Endothelial cell of umbilical vein (primary cell): ENCODE data around the gene LYRM9. TPM values are rescaled to one million over a fixed set of nuclear protein-coding genes. Genes with fewer than 3 reads are reported as not detected.

Experiments
- BruUV-seq: library from RNA; stranded (reverse); fragments of 400-500 nt; replicated peaks from 2 replicates; lab custom pipeline; 2021; lab: Mats Ljungman, UMichigan
- CTCF ChIA-PET: fragments of 300-600, 350-600 bp; sonication (Branson Sonifier 250); formaldehyde crosslinking; loops from one replicate; lab custom pipeline; 2021; ENCODE audit warnings: antibody characterized with exemption, inconsistent platforms; lab: Charles Lee
- POLR2A ChIA-PET: fragments of 300-600, 350-600 bp; sonication (Branson Sonifier 250); formaldehyde crosslinking; loops from one replicate; lab custom pipeline; 2021; ENCODE audit warnings: antibody characterized with exemption, inconsistent platforms; lab: Charles Lee
- DNase-seq: peaks from one replicate; pipeline ENCODE4 v3.0.0-alpha.2; 2011; ENCODE audit warnings: low read depth, low spot score
- FAIRE-seq: peaks from 2 replicates; lab custom pipeline; 2011; peaks lifted over from hg19 to GRCh38; lab: Jason Lieb, UNC
- H2AFZ ChIP-seq: 2 replicates; pipeline ENCODE4 v1.6.0; 2012; ENCODE audit warnings: low read depth, low read length, control low read depth, inconsistent platforms
- H3K27ac ChIP-seq: 2 replicates; pipeline ENCODE4 v1.5.1; 2011; ENCODE audit warnings: low read depth, mild to moderate bottlenecking, control low read depth, low read length, moderate library complexity; ENCODE audit not compliant: insufficient read depth
- H3K27me3 ChIP-seq, 2 experiments: 2 replicates each; pipeline versions ENCODE4 v1.6.0 to v1.6.1; 2011; ENCODE audit warnings: low read length in 2 of 2, mixed read lengths in 1 of 2; ENCODE audit not compliant: control insufficient read depth in 2 of 2, insufficient read depth in 2 of 2
- H3K36me3 ChIP-seq, 2 experiments: 2 replicates in 1 of 2; 3 replicates in 1 of 2; pipeline ENCODE4 v1.5.1; 2011; ENCODE audit warnings: low read length in 2 of 2, mild to moderate bottlenecking in 1 of 2, moderate library complexity in 1 of 2; ENCODE audit not compliant: control insufficient read depth in 2 of 2, insufficient read depth in 2 of 2; ENCODE audit errors: extremely low read depth in 1 of 2
- H3K4me1 ChIP-seq: 3 replicates; pipeline ENCODE4 v1.5.1; 2011; ENCODE audit warnings: mild to moderate bottlenecking, low read length; ENCODE audit not compliant: control insufficient read depth, insufficient read depth; ENCODE audit errors: extremely low read depth
- H3K4me2 ChIP-seq: 2 replicates; pipeline ENCODE4 v1.6.1; 2011; ENCODE audit warnings: low read length, control low read depth, mixed read lengths; ENCODE audit not compliant: insufficient read depth
- H3K4me3 ChIP-seq, 3 experiments: fragments of 200-600 bp in 1 of 3; sonication (generic), shearing (Covaris generic) in 1 of 3; replicated peaks in 1 of 3; 2 replicates each; pipeline ENCODE4 v1.5.1; 2011 to 2016; ENCODE audit warnings: control low read depth in 3 of 3, low read length in 3 of 3, mild to moderate bottlenecking in 2 of 3, inconsistent platforms in 1 of 3, low read depth in 1 of 3, moderate library complexity in 1 of 3; ENCODE audit not compliant: insufficient read depth in 1 of 3
- H3K79me2 ChIP-seq: 2 replicates; pipeline ENCODE4 v1.6.0; 2012; ENCODE audit warnings: low read length, inconsistent platforms; ENCODE audit not compliant: control insufficient read depth, insufficient read depth
- H3K9ac ChIP-seq: replicated peaks from 2 replicates; pipeline ENCODE3; 2011; ENCODE audit warnings: low read length, control low read depth; ENCODE audit not compliant: insufficient read depth; ENCODE audit errors: extremely low read depth
- H3K9me1 ChIP-seq: replicated peaks from 3 replicates; pipeline ENCODE4 v1.6.0; 2011; ENCODE audit warnings: mild to moderate bottlenecking, low read length; ENCODE audit not compliant: control insufficient read depth, insufficient read depth; ENCODE audit errors: extremely low read depth
- H3K9me3 ChIP-seq: replicated peaks from 2 replicates; pipeline ENCODE4 v1.5.1; 2012; ENCODE audit warnings: low read length, inconsistent platforms; ENCODE audit not compliant: control insufficient read depth, insufficient read depth
- H4K20me1 ChIP-seq: replicated peaks from 2 replicates; pipeline ENCODE3; 2011; ENCODE audit warnings: mild to moderate bottlenecking, low read length; ENCODE audit not compliant: control insufficient read depth, insufficient read depth; ENCODE audit errors: extremely low read depth
- CTCF ChIP-seq, 2 donors: IDR thresholded peaks; 1 replicate in 1 of 2; 2 replicates in 1 of 2; pipeline ENCODE4 v1.5.1; 2011; ENCODE audit warnings: low read length in 2 of 2, mild to moderate bottlenecking in 2 of 2, moderate library complexity in 2 of 2, control low read depth in 1 of 2, inconsistent platforms in 1 of 2, low read depth in 1 of 2; ENCODE audit not compliant: insufficient read depth in 1 of 2; ENCODE audit errors: extremely low read depth in 1 of 2
- EZH2 ChIP-seq: IDR thresholded peaks from 2 replicates; pipeline ENCODE4 v1.6.1; 2012; ENCODE audit warnings: borderline replicate concordance, low read depth, mild to moderate bottlenecking, moderate library complexity, low read length, inconsistent platforms; ENCODE audit not compliant: severe bottlenecking
- FOS ChIP-seq: IDR thresholded peaks from 2 replicates; pipeline ENCODE4 v1.6.1; 2011; ENCODE audit warnings: mild to moderate bottlenecking, low read length, moderate library complexity, borderline replicate concordance; ENCODE audit not compliant: insufficient read depth
- GATA2 ChIP-seq: IDR thresholded peaks from 2 replicates; pipeline ENCODE4 v1.7.0; 2011; ENCODE audit warnings: low read depth, mild to moderate bottlenecking, moderate library complexity, mixed read lengths, low read length; ENCODE audit not compliant: insufficient read length, insufficient read depth
- JUN ChIP-seq: IDR thresholded peaks from 2 replicates; pipeline ENCODE4 v1.6.1; 2011; ENCODE audit warnings: borderline replicate concordance, low read depth; ENCODE audit not compliant: insufficient read length, insufficient read depth
- MYC ChIP-seq: IDR thresholded peaks from one replicate; pipeline ENCODE4 v1.6.1; 2011; ENCODE audit warnings: mild to moderate bottlenecking, low read depth, low read length
- POLR2A ChIP-seq: IDR thresholded peaks from 2 replicates; pipeline ENCODE4 v1.6.1; 2012; ENCODE audit warnings: low read depth, mild to moderate bottlenecking, control low read depth, low read length
- POLR2AphosphoS5 ChIP-seq: IDR thresholded peaks from 2 replicates; pipeline ENCODE4 v1.6.1; 2012; ENCODE audit warnings: low read depth, mild to moderate bottlenecking, control low read depth, low read length, moderate library complexity; ENCODE audit not compliant: insufficient read depth
- dilution Hi-C: fragments of 300-500 bp; cut with MboI; formaldehyde crosslinking; loops from one replicate; pipeline ENCODE4 v1.15.0; 2019; ENCODE audit warnings: low sequenced_read_pairs; ENCODE audit not compliant: extremely low pct_ligation_motif_present
- intact Hi-C: fragments of 100-400 bp; cut with micrococcal nuclease; formaldehyde crosslinking; loops from one replicate; pipeline ENCODE4 v1.10.0; 2022
- polyA plus RNA-seq, 4 experiments: library from polyadenylated mRNA; depleted of rRNA in 3 of 4; stranded (reverse) in 3 of 4; unstranded in 1 of 4; fragments of >200 nt; gene quantifications; 2 replicates each; pipeline versions ENCODE4 v1.2.1 to v1.2.3, GENCODE V29; 2011 to 2012; ENCODE audit warnings: missing spikeins in 1 of 4
- total RNA-seq: library from RNA; stranded (reverse); gene quantifications from 2 replicates; pipeline ENCODE4 v1.2.3, GENCODE V29; 2021
- TF ChIP-seq, protein P1 (sequence below): IDR thresholded peaks from 2 replicates; pipeline ENCODE4 v1.6.1; 2011; ENCODE audit not compliant: insufficient read depth, insufficient read length

The LYRM9 gene
- total and polyA plus RNA-seq, 2 donors (not counting 3 experiments of a cell fraction or from before 2014, with no cell fraction given), result 3.0 to 4.0 TPM

DNA sequence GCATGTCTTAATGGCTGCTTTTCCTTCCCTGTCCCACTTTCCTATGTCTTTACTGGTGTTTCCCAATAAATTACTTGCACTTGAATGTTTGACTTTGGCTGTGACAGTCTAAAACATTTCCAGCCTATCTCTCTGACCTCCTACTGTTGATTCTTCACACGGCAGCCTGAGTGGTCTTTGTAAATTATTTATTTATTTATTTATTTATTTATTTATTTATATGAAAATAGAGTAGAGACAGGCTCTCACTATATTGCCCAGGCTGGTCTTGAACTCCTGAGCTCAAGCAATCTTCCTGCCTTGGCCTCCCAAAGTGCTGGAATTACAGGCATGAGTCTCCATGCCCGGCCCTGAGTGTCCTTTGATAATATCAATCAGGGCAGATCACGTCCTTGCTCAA, 28.4 kb upstream of the LYRM9 start:
- H3K4me1 ChIP-seq, result no peaks in the 10 kb centered on the region
- no peak overlapping the region for H3K27ac ChIP-seq
- ChIA-PET POLR2A (no interaction called here), CTCF (interaction anchor here (0.7 kb wide), 1 partner anchor 28 kb away, joined by 3 read pairs; no protein-coding TSS in a partner anchor)
- H3K9me3 ChIP-seq, result no peaks in the 10 kb centered on the region
- no peak overlapping the region for H2AFZ ChIP-seq
- intact Hi-C loops, result no loop called here
- H3K79me2 ChIP-seq, result no peaks in the 10 kb centered on the region
- no peak overlapping the region for H3K4me3 ChIP-seq
- H4K20me1 ChIP-seq, result no peaks in the 10 kb centered on the region
- no peaks in the 10 kb centered on the region for H3K27me3 ChIP-seq
- DNase-seq, result no peak
- no peak for FAIRE-seq
- no peak overlapping the region for H3K9ac ChIP-seq
- no peak overlapping the region for H3K4me2 ChIP-seq
- TF ChIP-seq MYC (no peak), POLR2A (no peak), EZH2 (no peak), JUN (no peak), GATA2 (no peak), CTCF (IDR thresholded peaks at IDR 0.05; ENCODE audit: extremely low read depth in 1 of 2, insufficient read depth in 1 of 2, low read depth in 1 of 2, low read length in 2 of 2) (no peak), POLR2AphosphoS5 (no peak), FOS (no peak)
- TF ChIP-seq, protein P1, sequence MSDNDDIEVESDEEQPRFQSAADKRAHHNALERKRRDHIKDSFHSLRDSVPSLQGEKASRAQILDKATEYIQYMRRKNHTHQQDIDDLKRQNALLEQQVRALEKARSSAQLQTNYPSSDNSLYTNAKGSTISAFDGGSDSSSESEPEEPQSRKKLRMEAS, result no peak
- H3K9me1 ChIP-seq, result no peaks in the 10 kb centered on the region
- dilution Hi-C loops, result no loop called here
- H3K36me3 ChIP-seq, result no peaks in the 10 kb centered on the region
- BruUV-seq, result no TSS peak
